ENCODE measurements around the gene STAG1.

DNA sequence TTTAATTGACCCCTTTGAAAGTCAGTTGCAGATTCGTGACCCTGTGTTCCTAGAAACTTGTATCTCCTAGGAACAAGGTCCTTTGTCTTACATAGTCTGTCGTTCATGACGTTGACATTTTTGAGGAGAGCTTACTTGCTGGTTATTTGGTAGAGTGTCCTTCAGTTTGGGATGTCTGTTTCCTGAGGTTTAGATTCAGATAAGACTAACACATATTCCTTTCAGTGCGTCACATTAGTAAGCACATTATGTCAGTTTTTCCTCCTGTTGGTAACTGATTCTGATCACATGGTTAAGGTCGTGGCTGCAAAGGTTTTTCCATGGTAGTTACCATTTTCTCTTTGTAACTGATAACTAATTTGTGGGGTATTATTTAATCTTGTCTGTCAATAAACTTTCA lies 421.3 kb downstream of the STAG1 start:
- TF ChIP-seq, protein P1, sequence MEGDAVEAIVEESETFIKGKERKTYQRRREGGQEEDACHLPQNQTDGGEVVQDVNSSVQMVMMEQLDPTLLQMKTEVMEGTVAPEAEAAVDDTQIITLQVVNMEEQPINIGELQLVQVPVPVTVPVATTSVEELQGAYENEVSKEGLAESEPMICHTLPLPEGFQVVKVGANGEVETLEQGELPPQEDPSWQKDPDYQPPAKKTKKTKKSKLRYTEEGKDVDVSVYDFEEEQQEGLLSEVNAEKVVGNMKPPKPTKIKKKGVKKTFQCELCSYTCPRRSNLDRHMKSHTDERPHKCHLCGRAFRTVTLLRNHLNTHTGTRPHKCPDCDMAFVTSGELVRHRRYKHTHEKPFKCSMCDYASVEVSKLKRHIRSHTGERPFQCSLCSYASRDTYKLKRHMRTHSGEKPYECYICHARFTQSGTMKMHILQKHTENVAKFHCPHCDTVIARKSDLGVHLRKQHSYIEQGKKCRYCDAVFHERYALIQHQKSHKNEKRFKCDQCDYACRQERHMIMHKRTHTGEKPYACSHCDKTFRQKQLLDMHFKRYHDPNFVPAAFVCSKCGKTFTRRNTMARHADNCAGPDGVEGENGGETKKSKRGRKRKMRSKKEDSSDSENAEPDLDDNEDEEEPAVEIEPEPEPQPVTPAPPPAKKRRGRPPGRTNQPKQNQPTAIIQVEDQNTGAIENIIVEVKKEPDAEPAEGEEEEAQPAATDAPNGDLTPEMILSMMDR (IDR thresholded peaks at IDR 0.05; ENCODE audit: low read depth, low read length, missing input control) = no peak
- TF ChIP-seq TAF1 (conservative IDR thresholded peaks at IDR 0.05) (no peak), RAD21 (IDR thresholded peaks at IDR 0.05) (no peak), YY1 (IDR thresholded peaks at IDR 0.05) (no peak), REST (IDR thresholded peaks at IDR 0.05) (no peak), MAX (IDR thresholded peaks at IDR 0.05) (no peak), ATF3 (IDR thresholded peaks at IDR 0.05) (no peak), SP1 (IDR thresholded peaks at IDR 0.05) (no peak), EGR1 (IDR thresholded peaks at IDR 0.05; ENCODE audit: low read depth in 2 of 2) (no peak)
